GM19043 (cell line): Measurements from ENCODE around the gene TSSK6.

ENCODE experiments used
- ATAC-seq: cut with Tn5 transposase; IDR thresholded peaks from one replicate; pipeline ENCODE4 v1.9.1; 2021; ENCODE audit warnings: low read depth; ENCODE audit not compliant: unreplicated experiment

Gene TSSK6

GRCh38 chr19:19507354-19507753 is 8.0 kb downstream of the TSSK6 start:
- ATAC-seq, result no peak

DNA sequence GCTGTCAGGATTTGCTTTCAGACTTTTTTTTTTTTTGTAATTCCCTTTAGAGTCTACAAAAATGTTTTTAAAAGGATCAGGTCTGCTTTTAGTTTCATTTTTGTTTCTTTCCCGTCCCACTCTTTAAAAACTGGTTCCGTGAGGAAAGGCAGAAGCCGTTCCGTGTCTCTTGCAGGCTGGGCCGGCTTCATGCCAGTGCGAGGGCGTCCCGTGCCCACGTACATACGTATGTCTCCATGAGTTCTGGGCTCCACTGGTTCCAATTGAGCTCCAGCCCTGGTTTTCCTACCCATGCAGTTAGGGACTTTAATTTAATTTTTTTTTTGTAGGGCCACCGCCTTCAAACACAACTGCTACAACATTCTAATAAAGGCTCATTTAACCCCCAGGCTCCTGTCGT is 8.8 kb downstream of the TSSK6 start:
- no peak for ATAC-seq

DNA sequence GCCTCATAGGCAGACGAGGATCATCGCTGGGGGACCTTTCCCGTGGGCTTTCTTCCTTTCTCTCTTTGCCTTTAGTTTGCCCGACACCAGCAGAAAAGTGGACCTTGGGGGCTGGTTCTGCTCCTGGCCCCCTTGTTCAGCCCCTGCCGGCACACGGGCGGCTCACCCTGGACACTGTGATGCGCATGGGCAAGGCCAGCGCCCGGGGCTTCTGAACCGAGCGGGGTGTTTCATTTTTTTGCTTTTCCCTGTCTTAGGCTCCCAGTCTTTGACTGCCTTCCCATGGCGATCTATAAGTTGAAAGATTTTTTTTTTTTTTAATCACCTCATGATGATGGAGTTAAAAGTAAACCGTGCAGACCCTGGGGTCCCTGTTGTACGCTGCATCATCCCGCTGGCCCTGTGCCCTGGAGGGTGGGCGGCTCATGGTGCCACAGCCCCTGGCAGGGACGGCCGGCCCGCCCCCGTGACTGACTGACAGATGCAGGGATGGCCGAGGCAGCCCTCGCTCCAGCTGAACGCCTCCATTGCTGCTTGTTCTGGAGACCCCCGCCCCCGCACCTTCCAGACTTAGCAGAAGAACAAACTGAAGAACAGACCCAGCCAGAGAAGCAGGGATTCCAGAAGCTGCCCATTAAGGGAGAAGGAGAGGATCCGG is 9.6 kb downstream of the TSSK6 start:
- ATAC-seq, result no peak

- ATAC-seq, result no peak
Observed at GRCh38 chr19:19504754-19505668, 10.3 kb downstream of the TSSK6 start.

DNA sequence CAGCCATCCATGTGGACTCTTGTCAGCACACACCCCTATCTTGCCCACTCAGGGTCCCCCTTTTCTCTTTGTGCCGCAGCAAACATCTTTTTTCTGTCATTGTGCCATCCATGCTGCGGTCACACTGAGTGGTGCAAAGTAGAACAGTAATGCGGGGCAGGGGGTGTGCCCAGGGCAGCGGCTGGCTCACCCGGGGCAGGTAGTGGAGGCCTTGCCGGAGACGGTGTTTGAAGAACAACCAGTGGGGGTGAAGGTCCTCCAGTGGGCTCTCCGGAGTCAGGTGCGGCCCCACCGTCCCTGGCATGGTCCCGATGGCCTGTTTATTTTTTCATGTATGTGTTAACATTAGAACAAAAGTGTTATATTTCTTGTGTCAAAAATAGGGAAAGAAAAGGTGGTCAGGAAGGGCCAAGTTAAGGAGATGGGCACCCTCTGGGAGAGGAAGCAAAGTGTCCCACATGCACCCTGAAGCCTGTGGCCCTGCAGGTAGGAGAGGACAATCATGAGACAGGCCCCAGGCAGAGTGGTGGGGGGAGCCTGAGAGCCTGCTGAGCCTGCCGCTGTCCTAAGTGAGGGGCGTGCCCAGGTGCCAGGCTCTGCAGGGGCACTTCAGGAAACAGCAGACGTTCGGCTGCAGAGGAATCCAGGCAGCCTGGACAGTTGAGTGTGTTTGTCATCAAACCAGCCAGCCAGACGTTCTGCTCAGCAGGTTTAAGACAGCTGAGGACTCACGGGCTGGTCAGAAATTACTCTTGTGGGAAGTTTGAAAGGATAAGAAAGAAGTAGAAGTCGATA is 12.3 kb downstream of the TSSK6 start:
- no peak for ATAC-seq

- ATAC-seq, result no peak
Observed at GRCh38 chr19:19502281-19502680, 13.1 kb downstream of the TSSK6 start.

DNA sequence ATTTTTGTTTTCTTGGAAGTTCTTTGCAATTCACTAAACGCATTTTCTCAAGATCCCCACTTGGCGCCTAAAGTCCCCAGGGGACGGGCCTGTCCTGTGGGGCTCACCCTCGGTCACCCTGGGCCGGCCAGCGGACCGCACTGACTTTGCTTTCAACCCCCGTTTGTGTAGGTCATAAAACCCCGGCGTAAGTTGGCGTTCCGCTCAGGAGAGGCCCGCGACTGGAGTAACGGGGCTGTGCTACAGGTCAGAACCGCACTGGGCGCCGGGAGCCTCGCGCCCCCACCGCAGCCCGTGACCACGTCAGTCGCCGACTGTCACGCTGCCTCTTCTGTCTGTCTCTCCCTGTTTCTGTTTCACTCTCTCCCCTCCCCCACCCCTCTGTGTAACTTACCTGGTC is 13.6 kb downstream of the TSSK6 start:
- no peak for ATAC-seq

GRCh38 chr19:19500975-19501644 is 14.2 kb downstream of the TSSK6 start:
- no peak for ATAC-seq

DNA sequence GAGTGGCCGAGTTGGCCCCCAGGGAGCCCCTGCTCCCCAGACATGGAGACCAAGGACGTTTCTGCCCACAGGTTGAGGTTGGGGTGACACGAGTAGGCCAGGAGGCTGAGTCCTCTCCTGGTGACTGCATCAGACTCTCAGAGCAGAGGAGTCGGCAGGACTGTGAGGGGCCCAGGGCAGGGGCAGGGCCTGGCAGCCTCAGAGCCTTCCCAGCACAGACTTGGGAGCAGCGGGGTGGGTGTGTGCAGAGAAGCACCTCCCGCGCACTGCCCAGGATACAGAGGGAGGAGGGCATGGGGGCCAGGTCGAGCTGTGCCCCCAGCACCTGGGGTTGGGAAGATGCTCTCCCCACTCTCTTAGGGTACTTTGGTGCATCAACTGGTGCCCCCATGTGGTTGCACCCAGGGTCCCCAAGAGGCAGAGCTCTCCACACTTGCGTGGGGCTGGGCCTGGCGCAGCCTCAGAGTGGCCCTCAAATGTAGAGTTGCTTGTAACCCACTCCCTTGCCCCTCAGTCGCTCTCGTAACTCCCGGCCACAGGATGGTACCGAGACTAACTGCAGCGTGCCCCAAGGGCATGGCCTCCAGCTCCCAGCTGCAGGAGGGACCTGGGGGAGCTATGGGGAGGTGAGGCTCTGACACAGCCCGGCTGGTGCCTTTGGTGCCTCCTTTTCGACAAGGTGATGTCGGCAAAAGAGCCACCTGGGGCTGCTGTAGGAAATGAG is 15.9 kb downstream of the TSSK6 start:
- no peak for ATAC-seq

DNA sequence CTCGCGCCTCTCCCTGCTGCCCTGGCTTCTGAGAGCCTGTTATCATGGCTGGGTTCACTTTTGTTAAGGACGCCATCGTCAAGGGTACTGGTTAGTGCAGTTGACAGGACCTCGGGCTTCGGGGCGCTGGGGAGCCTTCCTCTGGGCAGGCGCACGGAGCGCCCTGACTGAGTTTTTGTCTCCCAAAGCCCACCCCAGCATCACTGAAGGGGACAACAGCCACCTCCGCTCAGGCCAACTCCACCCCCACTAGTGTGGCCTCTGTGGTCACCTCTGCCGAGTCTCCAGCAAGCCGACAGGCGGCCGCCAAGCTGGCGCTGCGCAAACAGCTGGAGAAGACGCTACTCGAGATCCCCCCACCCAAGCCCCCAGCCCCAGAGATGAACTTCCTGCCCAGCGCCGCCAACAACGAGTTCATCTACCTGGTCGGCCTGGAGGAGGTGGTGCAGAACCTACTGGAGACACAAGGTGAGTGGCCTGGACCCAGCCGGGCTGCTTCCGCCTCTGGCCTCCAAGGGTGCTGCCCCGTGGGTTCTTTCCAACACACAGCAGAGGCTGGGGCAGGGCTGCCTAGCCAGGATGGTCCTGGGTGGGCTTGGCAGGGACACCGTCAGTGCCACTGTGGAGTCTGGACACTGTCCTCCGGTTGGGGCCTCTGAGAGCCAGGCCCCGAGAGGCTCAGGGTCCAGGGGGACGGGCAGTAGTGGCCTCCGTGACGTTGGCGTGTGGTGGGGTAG is 16.9 kb downstream of the TSSK6 start:
- ATAC-seq, result no peak

GRCh38 chr19:19495614-19496603 is 19.4 kb downstream of the TSSK6 start:
- no peak for ATAC-seq

- no peak for ATAC-seq
Observed at GRCh38 chr19:19493841-19494546, 21.4 kb downstream of the TSSK6 start.

GRCh38 chr19:19492026-19492610 is 23.2 kb downstream of the TSSK6 start:
- ATAC-seq, result no peak

GRCh38 chr19:19491321-19492025 is 23.9 kb downstream of the TSSK6 start:
- ATAC-seq, result no peak

- ATAC-seq, result no peak
Observed at GRCh38 chr19:19490214-19490968, 25.0 kb downstream of the TSSK6 start.

DNA sequence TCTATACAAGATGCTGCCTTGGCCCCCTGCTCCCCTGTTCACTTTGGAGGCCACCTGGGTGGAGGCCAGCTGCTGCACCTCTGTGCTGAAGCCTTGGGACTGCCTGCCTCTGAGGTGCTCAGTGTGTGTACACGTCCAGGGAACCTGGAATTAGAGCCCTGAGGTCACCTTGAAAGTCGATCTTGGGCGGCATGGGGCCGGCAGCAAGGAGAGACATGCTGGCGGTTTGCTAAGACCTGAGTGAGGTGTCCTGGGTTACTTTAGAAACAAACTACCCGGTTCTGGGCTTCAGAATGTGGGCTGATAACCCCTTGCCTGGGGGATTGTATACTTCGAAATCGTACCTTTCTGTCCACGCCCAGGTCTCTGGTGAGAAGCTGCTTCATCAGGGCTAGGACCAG is 25.5 kb downstream of the TSSK6 start:
- ATAC-seq, result no peak
